Muscle of back (tissue), 11 donors: ENCODE measurements around the gene ZFP28. TPM values are rescaled to one million over a fixed set of nuclear protein-coding genes. Genes with fewer than 3 reads are reported as not detected.

ENCODE experiments used
- DNase-seq, 3 donors: peaks; one replicate each; pipeline versions ENCODE4 v3.0.0 to v3.0.0-alpha.2; 2013
- polyA plus RNA-seq, 10 donors: library from polyadenylated mRNA; unstranded; fragments of 120-200 nt; gene quantifications; one replicate each; pipeline ENCODE4 v1.2.1, GENCODE V29; 2013; ENCODE audit not compliant: insufficient read length in 10 of 10

ZFP28 gene
- polyA plus RNA-seq, 10 donors, result 7.4 to 13.5 (median 10.6) TPM

GRCh38 chr19:56594783-56595547, 56.2 kb downstream of the ZFP28 start, which contains the start of gene ZNF71:
TSS of gene ZNF71 (plus strand) at chr19:56595302. CDS start at chr19:56601559, 6,257 bp downstream.
- peak; percentile 83 to 97 (median 91) for DNase-seq

GRCh38 chr19:56595548-56595899, 56.8 kb downstream of the ZFP28 start:
- peak in 1 of 3 donors; percentile 7 for DNase-seq

DNA sequence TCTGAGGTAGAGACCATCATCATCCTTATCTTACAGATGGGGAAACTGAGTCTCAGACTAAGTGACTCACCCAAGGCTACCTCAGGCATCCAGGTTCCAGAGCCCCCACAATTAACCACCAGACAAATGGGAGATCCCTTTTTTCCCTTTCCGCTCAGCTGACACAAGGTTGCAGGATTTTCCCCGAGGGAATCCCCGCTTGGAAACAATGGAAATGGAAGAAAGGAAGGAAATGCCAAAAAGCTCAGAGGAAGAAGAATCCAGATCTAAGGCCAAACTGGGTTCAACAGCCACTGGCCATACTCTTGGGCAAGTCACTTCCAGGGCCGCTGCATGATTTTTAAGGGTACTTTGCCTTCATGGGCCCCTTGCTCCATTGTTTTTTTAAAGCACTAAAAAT, 57.9 kb downstream of the ZFP28 start:
- DNase-seq, result no peak

DNA sequence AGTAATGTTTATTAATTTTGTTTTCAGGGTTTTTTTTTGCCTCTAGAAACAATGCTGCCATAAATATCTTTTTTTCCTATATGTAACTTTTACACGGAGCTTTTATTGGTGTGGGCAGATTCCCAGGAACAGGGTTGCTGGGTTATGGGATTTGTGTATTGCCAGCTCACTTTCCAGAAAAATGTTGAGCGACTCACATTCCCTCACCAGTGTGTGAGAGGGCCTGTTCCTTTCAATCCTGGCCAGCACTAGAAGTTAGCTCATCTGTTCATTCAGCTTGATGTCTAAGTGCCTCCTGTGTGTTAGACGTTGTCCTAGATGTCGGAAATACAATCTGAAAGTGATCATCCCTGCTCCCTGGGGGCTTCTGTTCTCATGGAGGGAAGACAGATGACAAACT, 58.9 kb downstream of the ZFP28 start:
- no peak for DNase-seq

- no peak for DNase-seq
These were observed 62.6 kb downstream of the ZFP28 start for GRCh38 chr19:56601375-56601774.

DNA sequence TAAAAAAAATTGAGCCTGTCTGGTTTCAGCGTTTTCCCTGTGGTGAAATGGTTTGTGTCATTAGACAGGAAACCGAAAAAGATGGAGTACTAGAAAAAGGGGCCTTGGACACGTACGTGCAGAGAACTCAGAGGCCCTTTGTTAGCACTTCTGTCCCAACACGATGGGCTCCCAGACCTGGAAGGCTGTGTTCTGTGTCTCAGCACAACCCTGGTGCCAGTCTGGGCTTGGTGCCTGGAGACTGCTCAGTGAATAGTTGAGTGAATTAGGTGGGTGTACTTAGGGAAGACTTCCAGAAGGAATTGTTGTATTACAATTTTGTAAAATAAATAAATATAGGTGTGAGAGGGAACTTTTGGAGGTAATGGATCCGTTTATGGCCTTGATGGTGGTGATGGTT, 65.1 kb downstream of the ZFP28 start:
- DNase-seq, result no peak

Other genes with a start within 250 kb of the ZFP28 start
- 1 to 10 TPM; 5.1 to 9.2 (median 7.0) TPM for gene ZSCAN5A, start 224.1 kb upstream of the ZFP28 start, polyA plus RNA-seq
- 1 to 10 TPM; 3.6 to 6.5 (median 5.2) TPM for gene ZNF582, start 145.4 kb upstream of the ZFP28 start, polyA plus RNA-seq
- gene ZNF583, start 134.6 kb upstream of the ZFP28 start, polyA plus RNA-seq, result 10 to 100 TPM in 1 of 10 donors, 1 to 10 TPM in 9; 6.2 to 10.5 (median 7.3) TPM
- 10 to 100 TPM in 6 of 10 donors, 1 to 10 TPM in 4; 6.6 to 16.7 (median 11.1) TPM for gene ZNF667, start 61.6 kb upstream of the ZFP28 start, polyA plus RNA-seq
- 10 to 100 TPM in 7 of 10 donors, 1 to 10 TPM in 3; 8.0 to 23.6 (median 13.0) TPM for gene ZNF471, start 31.1 kb upstream of the ZFP28 start, polyA plus RNA-seq
- 1 to 10 TPM; 3.0 to 6.9 (median 5.1) TPM for gene ZNF470, start 28.5 kb downstream of the ZFP28 start, polyA plus RNA-seq
- gene ZNF71, start 56.4 kb downstream of the ZFP28 start, polyA plus RNA-seq, result 1 to 10 TPM; 6.3 to 8.3 (median 7.2) TPM
- 1 to 10 TPM in 9 of 10 donors, under 1 TPM in 1; 0.82 to 2.7 (median 1.4) TPM for gene SMIM17, start 104.2 kb downstream of the ZFP28 start, polyA plus RNA-seq
- 1 to 10 TPM; 2.3 to 4.6 (median 3.3) TPM for gene ZNF835, start 132.8 kb downstream of the ZFP28 start, polyA plus RNA-seq